GM03348 (cell line): Measurements from ENCODE around the gene ASAH2B.
"Not testable (repeated sequence)": the region's sequence is repeated elsewhere in the genome, so short reads cannot be mapped to it uniquely, and the experiment has no call there.

Source experiments
- DNase-seq: peaks from one replicate; pipeline ENCODE4 v3.0.0; 2012; ENCODE audit warnings: low spot score

The ASAH2B gene

DNA sequence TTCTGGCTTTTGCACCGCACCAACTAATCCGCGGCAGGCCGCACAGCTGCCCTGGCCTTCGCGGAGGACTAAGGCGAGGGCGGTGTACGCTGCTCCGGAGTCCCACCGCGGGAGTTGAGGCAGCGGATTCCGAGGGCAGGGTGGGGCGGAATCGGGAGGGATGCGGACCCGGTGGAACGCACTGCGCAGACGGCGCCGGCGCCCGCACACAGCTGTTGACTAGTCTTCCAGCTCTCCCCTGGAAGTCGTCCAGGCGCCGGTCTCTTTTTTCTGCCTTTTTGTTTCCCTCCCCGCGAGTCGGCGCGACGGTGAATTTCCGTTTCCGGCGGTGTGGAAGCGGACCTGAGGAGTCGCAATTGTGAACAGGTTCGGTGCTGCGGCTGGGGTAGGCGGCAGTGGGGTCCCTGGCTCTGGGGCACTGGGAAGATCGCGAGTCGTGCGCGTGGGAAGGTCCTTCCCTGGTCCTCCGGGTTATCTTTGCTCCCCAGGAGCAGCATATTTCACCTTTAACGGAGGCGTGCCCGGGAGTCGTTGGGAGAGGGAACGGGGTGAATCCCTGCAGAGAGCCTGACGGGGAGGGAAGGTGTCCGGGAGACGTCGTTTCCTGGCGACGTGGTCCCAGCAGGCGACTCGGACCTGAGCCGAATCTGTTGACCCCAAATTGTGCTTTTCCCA lies at the start of gene ASAH2B:
TSS of gene ASAH2B (plus strand) at position 319 of the 675 bp plus-strand sequence. CDS start 5,195 bp downstream, outside the sequence.
- DNase-seq = peak; percentile 78

DNA sequence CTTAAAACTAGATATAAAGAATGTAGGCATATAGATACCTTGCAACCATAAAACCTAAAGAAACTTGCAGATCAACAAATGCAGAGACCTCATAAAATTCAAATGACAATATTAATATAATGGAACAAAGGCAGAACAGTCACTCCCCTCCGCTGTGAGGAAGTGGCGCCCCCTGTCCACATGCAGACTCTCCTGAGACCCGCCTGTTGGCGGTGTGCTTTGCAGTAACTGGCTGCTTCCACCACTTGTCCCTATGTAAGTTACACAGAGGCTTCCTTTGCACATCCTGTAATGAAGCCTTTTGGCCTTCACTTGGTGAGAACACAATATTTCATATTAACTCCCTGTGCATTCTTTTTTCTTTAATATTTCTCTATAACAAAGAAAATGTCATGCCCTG lies 41.9 kb upstream of the ASAH2B start:
- not testable (repeated sequence) for DNase-seq

DNA sequence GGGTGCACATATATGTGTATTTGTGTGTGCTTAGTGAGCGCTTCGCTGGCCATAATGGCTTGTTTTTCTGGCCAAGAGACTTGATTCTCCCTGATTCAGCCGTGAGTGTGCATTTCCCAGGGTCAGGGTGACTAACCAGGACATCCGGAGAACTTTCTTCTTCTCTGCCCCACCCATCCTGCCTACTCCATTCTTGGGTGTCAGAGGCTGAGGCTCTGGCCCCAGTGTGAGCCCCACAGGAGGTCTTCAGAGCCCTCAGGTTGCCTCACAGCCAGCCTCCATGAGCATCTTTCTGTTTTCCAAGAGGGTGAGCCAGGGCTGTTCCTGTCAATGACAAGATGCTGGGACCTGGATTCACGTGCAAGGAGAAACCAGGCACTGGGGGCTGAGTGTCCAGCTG lies 37.8 kb upstream of the ASAH2B start:
- not testable (repeated sequence) for DNase-seq

DNA sequence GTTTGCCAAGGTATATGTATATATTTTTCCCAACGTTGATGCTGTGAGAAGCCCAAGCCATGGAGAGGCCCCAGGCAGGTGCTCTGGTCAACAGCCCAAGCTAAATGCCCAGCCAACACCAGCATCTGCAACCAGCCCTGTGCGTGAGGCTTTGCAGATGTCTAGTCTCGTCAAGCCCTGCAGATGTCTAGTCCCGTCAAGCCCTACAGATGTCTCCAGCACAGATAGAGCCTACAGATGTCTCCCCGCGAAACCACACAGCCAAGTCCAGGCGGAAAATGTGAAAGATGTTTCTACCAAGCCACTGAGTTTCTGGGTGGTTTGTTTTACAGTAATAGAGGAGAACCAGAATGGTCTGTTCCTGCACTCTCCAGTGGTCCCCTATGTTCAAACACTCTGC lies 36.7 kb upstream of the ASAH2B start:
- DNase-seq = not testable (repeated sequence)

DNA sequence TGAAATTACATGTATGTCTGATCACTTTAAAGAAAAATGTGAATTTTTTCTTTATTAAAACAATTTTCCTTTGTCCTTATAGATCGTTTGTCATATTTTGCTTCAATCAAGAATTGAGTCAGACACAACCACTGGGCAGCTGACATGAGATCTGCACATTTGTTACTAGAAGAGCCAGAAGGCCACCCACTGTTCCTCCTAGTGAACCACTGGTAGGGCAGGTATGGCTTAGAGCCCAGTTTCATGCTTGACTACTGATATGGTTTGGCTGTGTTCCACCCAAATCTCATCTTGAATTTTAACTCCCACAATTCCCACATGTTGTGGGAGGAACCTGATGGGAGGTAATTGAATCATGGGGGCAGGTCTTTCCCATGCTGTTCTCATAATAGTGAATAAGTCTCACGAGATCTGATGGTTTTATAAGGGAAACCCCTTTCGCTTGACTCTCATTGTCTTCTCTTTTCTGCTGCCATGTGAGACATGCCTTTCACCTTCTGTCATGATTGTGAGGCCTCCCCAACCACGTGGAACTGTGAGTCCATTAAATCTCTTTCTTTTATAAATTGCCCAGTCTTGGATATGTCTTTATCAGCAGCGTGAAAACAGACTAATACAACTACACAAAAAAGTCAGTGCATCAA lies 35.2 kb upstream of the ASAH2B start:
- DNase-seq = not testable (repeated sequence)

DNA sequence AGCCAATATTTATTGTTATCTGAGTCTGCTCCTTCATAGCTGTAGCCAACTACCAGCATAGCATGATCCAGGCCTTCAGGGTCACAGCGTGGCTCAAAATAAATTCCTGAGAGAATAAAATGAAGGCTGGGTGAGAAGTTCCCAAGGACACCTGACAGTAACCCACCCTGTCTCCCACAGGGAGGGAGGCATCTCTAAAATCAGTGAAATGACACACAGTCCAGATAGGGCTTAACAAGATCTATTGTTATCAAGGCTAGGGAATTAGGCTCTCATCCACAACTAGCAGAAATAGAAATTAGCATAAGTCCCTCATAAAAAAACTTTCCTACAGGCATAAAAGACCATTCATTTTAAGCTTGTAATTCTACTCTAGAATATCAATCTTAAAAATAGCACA lies 33.7 kb upstream of the ASAH2B start:
- DNase-seq = not testable (repeated sequence)

DNA sequence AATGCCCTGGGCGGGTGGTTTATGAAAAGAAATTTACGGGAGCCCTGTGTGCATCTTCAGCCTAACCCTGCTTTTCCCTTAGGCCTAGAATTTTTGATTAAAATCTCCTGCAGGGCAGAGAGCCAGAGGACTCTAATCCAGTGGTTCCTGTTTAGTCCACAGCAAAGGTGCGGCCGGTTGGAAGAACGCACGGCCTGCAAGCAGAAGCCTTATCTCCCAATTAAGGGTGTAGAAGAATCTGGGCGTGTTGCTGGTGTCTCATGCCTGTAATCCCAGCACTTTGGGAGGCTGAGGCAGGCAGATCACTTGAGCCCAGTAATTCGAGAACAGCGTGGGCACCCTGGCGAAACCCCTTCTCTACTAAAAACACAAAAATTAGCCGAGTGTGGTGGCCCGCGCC lies 29.5 kb upstream of the ASAH2B start:
- not testable (repeated sequence) for DNase-seq

DNA sequence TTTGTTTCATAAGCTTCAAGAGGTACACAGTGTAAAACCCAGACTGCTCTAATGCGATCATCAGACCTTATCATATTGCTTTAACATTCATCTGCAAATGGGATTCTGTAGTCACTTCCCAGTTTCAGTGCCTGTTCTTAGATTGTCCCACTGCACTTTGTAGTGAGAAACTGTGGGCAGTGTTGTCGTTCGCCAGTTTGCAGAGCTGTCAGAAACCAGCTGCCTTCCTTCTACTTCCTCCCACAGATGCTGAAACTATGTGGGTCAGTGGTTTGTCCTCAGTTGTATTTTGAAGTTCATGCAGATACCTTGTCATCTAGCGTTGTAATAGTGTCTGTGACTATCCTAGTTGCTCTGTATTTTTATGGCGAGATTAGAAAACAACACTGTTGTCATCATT lies 15.9 kb upstream of the ASAH2B start:
- not testable (repeated sequence) for DNase-seq

DNA sequence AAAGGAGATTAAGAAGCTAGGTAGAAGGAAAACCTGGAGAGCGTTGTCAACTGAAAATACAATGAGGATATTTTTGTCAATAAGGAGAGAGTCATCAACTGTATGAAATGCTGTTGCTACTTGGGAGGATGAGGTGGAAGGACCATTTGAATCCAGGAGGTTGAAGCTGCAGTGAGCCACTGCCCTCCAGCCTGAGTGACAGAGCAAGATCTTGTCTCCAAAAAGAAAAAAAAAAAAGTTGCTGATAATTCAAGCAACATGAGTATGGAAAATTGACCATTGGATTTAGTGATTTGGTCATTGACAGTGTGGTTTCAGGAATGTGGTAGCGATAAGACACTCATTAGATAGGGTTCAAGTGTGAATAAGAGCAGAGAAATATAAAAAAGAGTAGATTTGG lies 11.6 kb upstream of the ASAH2B start:
- DNase-seq = not testable (repeated sequence)

DNA sequence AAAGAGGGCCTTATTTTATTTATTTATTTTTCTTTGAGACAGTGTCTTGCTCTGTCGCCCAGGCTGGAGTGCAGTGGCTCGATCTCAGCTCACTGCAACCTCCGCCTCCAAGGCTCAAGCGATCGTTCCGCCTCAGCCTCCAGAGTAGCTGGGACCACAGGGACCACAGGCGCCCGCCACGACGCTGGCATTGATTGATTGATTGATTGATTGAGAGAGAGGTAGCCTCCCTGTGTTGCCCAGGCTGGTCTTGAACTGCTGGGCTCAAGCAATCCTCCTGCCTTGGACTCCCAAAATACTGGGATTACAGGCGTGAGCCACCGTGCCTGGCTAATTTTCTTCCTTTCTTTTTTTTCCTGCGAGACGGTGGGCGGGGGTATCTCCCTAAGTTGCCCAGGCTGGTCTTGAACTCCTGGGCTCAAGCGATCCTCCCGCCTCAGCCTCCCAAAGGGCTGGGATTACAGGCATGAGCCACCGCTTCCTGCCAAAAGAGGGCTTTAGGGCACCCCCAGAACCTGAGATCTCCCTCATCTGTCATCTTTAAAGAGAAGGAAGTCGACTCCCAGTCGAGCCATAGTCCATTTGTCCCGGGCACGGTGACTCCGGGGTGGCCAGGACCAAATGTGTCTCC lies 634 bp upstream of the ASAH2B start:
- DNase-seq = not testable (repeated sequence)

DNA sequence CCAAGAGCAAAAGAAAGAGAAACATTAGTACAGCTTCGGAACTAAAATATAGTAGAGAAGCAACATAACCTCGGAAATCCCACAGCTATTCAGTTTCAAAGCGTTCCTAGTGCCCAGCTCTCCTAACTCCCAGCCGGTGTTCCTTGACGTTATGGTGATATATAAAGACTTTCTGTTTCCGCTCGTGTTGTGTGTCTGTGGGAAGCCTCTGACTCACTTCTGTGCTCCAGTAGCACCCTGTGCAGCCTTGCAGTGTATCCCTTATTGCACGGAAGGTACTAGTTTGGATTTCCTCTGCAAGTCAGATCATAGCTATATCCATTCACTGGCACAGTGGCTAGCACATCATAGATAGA lies 535 bp downstream of the ASAH2B start:
- DNase-seq = peak; percentile 30

DNA sequence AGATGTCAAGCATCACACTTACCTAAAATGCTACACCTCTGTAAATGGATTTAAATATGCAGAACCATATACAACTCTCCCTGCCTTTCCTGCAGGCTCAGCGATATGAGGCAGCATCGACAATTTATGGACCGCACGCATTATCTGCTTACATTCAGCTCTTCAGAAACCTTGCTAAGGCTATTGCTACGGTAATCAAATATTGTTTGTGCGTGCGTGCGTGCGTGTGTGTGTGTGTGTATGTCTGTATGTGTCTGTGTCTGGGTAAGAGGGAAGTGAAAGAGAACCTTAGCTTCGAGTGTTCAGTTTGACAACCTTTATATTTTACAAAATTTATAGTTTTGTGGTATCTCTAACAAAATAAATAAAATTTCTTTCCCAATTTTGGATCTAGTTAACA lies 3.1 kb downstream of the ASAH2B start:
- not testable (repeated sequence) for DNase-seq

DNA sequence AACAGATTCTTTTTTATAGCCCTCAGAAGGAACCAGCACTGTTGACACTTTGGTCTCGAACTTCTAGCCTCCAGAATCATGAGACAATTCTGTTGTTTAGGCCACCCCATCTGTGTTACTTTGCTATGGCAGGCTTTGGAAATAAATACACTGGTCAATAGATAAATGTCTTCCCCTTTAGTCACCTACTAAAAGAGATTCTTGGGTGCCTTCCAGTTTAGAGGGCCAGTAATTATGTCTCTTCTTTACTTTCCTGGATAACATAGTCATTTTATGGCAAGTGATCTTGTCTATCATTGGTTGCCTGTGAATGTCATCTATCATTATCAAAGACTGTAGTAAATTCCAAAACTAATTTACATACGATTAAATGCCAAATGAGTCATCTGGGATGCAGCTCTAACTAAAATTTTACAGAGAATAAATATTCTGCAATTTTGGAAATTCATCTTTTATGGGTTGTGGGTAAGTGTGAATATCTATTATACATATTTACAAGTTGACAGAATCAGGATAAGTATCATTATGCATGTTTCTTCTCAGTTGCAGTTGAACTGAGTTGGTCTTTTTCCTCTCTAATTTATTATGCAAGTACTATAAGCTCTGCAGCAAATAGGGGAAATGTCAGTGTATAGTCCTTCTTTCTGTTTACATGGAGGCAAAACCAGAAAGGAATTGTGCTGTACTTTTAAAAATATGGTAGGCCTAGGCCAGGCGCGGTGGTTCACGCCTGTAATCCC lies 27.2 kb downstream of the ASAH2B start:
- peak; percentile 3 for DNase-seq

DNA sequence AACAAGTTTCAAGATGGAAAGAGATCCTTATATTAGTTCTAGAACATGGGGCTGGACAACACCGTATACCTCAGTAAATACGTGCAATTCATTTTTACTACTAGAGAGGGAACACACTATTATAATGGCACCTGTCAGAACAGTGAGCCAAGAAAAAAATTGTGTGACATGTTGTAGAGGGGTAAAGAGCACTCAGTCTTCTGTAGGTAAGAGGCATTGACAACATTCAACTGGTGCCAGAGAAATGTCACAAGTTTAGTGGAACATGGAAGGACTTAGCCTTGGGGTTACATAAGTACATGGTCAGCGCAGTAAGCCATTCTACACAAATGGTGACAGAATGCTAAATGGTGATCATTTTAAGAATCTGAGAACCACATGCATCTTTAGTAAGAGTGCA lies 32.3 kb downstream of the ASAH2B start:
- DNase-seq = not testable (repeated sequence)

DNA sequence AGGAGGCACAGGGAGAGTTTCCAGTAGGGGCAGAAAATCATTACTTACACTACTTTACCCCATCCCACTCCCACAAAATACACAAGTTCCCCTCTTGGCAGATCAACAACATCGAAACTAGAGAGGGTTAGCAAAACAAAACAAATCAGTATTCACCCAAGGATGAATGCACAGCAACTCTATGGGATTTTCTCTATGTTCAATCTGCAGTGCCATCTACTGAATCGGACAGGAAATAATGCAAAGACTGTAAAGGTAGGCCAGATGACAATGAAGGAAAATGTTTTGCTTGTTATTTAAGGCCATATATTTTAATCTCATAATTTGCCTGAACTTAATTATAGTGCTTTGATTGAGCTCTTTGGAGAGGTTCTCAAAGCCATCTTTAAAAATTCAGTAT lies 35.1 kb downstream of the ASAH2B start:
- DNase-seq = not testable (repeated sequence)

DNA sequence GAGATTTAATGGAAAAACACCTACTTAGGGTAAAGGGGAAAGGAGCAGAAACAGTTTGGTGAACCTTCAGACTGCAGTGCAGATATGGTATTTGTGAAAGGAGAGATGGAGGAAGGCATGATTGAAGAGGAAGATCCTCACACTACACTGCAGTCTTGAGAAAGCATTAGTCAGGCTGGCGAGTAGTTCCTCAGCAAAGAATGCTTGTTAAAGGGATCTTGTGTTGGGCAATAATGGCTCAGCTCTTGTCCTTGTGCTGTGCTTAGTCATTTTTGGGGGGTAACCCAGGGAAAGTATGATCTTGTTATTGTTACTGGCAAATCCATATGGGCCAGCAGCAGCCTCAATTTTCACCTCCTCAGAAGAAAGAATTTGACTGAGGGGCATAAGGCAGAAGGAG lies 40.3 kb downstream of the ASAH2B start:
- DNase-seq = peak; percentile 41

DNA sequence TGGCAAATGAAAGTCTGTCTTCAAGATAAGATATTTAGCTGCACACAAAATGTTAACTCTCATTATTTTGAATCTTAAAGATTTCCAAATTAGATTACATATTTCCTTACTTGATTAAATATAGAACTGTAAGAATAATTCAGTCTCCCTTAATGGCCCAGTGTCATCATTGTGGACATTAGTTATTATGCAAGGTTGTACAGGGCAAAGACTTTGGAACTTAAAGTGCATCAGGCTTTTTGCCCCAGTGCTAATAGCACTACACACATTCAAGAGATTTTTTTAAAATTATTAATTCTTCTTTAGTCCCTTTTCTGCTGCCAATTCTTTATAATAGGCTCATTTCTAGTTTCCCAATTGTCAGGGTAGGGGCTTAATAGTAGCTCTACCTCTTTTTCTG lies 42.3 kb downstream of the ASAH2B start:
- DNase-seq = not testable (repeated sequence)

DNA sequence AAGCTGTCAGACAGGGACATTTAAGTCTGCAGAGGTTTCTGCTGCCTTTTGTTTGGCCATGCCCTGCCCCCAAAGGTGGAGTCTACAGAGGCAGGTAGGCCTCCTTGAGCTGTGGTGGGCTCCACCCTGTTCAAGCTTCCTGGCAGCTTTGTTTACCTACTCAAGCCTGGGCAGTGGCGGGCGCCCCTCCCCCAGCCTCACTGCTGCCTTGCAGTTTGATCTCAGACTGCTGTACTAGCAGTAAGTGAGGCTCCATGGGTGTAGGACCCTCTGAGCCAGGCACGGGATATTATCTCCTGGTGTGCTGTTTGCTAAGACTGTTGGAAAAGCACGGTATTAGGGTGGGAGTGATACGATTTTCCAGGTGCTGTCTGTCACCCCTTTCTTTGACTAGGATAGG lies 48.2 kb downstream of the ASAH2B start:
- not testable (repeated sequence) for DNase-seq

DNA sequence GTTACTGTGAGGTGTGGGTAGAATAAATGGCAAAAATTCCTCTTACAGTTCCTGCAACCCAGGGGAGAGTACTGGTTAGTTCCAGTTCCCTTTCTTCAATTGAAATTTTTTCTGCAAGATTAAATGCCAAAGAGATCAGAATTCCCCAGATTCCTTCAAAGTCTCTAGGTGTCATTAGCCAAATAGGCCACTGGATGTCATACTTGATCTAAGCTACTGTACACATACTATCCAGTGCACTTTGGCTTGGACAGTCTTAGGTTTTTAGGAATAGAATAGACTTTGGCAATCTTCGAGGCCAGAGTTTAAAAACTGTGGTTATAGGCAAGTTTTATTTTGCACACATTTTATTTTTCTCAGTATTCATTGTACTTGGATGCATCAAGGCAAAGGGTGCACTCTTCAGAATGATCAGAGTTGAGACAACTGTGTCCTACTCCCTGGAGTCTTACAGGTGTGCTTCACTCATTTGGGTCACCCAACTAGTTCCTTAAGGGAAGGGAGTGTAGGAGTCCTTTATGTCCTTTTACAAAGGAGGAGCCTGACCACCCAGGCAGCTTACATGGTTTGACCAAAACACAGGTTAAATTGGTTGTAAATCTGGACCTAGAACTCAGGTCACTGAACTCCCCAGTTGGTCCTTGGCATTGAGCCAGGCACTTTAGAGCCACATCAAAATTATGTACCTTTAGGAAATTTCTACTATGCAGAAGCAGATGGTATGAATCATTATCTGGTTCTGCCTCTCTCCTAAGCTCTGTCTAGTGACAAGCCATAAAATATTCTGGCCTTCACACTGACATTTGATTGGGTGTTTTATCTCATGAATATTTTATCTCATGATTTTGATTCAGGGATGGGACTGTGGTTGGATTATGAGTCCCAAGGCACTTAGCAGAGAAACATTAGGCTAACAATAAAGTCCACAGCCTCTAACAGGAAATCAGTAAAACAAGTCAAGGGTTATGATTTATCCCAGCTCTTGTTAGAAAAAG lies 49.5 kb downstream of the ASAH2B start:
- peak; percentile 67 for DNase-seq

DNA sequence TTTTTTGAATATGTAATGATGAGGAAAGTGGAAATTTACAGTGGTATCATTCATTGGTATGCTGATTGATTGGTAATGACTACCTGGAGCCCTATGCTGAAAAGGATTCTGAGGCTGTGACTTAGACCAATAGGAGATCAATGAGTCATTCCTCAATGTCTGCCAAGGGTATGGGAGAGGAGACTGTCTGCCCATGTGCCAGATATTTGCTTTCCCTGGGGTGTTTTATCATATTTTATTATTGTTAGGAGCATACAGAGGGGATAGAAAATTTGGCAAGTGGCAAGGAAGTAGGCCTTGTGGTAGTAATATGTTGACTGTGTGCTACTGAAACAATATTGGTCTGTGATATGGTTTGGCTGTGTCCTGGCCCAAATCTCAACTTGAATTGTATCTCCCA lies 54.8 kb downstream of the ASAH2B start:
- DNase-seq = no peak

DNA sequence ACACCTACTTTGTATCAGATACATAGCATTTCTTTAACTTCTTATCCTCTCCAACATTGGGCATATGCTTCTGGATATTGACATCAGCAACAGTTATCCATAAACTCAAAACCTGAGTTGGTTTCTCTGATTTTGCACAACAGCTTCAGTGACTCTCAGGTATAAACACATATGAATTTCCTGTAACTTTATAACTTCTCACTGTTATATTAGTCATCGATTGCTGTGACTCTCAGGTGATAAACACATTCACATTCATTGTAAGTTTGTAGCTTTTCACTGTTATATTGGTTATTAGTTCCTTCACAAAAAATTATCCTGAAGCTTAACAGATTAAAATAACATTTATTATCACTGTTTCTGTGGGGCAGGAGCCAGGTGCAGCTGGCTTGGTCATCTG lies 57.0 kb downstream of the ASAH2B start:
- no peak for DNase-seq
